Activated CD8-positive, alpha-beta memory T cell treated with anti-CD3 and anti-CD28 coated beads for 36 hours (primary cell): Measurements from ENCODE around the gene RAVER1. TPM values are rescaled to one million over a fixed set of nuclear protein-coding genes. Genes with fewer than 3 reads are reported as not detected.

Experiments used
- CTCF ChIA-PET: fragments of 350-600 bp; sonication (Branson Sonifier 250); formaldehyde crosslinking; loops from one replicate; lab custom pipeline; 2021; ENCODE audit warnings: antibody characterized with exemption; lab: Charles Lee
- POLR2A ChIA-PET: fragments of 350-600 bp; sonication (Branson Sonifier 250); formaldehyde crosslinking; loops from one replicate; lab custom pipeline; 2021; ENCODE audit warnings: antibody characterized with exemption; lab: Charles Lee
- total RNA-seq, 2 experiments: library from RNA; stranded (reverse); gene quantifications; one replicate each; pipeline ENCODE4 v1.2.3, GENCODE V29; 2021

Gene RAVER1
- total RNA-seq, 2 experiments from 2014 or later, result 100 to 102 TPM

- ChIA-PET CTCF (no interaction called here), POLR2A (no interaction called here)
These were observed 19.7 kb upstream of the RAVER1 start for GRCh38 chr19:10352764-10353671.

- CTCF ChIA-PET, result no interaction called here
- POLR2A ChIA-PET, result no interaction called here
These were observed 13.2 kb upstream of the RAVER1 start for GRCh38 chr19:10346509-10346908.

- ChIA-PET CTCF (interaction anchor here (1.2 kb wide), 1 partner anchor 86 kb away, joined by 4 read pairs; no protein-coding TSS in a partner anchor), POLR2A (no interaction called here)
These were observed 11.5 kb upstream of the RAVER1 start for GRCh38 chr19:10344780-10345179.

GRCh38 chr19:10343495-10343894 lies 10.2 kb upstream of the RAVER1 start:
- POLR2A ChIA-PET, result no interaction called here
- CTCF ChIA-PET, result interaction anchor here (0.5 kb wide), 1 partner anchor 27 kb away, joined by 4 read pairs; no protein-coding TSS in a partner anchor

- ChIA-PET CTCF (interaction anchor here (1.2 to 1.4 kb wide), 2 partner anchors 9 to 67 kb away, joined by 3 to 5 read pairs; no protein-coding TSS in a partner anchor), POLR2A (interaction anchor here (0.6 kb wide), 1 partner anchor 57 kb away, joined by 3 read pairs; no protein-coding TSS in a partner anchor)
These were observed 6.6 kb upstream of the RAVER1 start for GRCh38 chr19:10339977-10340376.

GRCh38 chr19:10339380-10339960 lies 6.1 kb upstream of the RAVER1 start, which contains the start of gene ICAM3:
TSS of gene ICAM3 (minus strand) at chr19:10339624. CDS start at chr19:10339614, 10 bp downstream.
- CTCF ChIA-PET, result interaction anchor here (1.4 kb wide), 1 partner anchor 8 kb away, joined by 5 read pairs; no protein-coding TSS in a partner anchor
- POLR2A ChIA-PET, result interaction anchor here (0.6 kb wide), 1 partner anchor 56 kb away, joined by 3 read pairs; no protein-coding TSS in a partner anchor

- POLR2A ChIA-PET, result no interaction called here
- CTCF ChIA-PET, result interaction anchor here (0.6 kb wide), 1 partner anchor 35 kb away, joined by 4 read pairs; no protein-coding TSS in a partner anchor
These were observed 5.6 kb upstream of the RAVER1 start for GRCh38 chr19:10338940-10339339.

GRCh38 chr19:10336725-10337124 lies 3.4 kb upstream of the RAVER1 start:
- POLR2A ChIA-PET, result interaction anchor here (0.6 kb wide), 1 partner anchor 254 kb away, joined by 6 read pairs; no protein-coding TSS in a partner anchor
- CTCF ChIA-PET, result interaction anchor here (0.6 to 1.6 kb wide), 3 partner anchors 66 to 167 kb away, joined by 3 to 4 read pairs (median 3); partner anchors contain the start of gene ICAM1

GRCh38 chr19:10335352-10335985 lies 2.1 kb upstream of the RAVER1 start:
- CTCF ChIA-PET, result interaction anchor here (1.6 kb wide), 1 partner anchor 64 kb away, joined by 4 read pairs; the partner anchor contains the start of gene ICAM1
- POLR2A ChIA-PET, result no interaction called here

GRCh38 chr19:10334588-10335351 lies 1.4 kb upstream of the RAVER1 start:
- POLR2A ChIA-PET, result interaction anchor here (0.6 to 2.2 kb wide), 4 partner anchors 45 to 200 kb away, joined by 3 to 17 read pairs (median 6); partner anchors contain the start of genes ICAM1 and TYK2
- CTCF ChIA-PET, result interaction anchor here (1.4 to 1.8 kb wide), 3 partner anchors 56 to 76 kb away, joined by 4 to 10 read pairs (median 5); no protein-coding TSS in a partner anchor

- ChIA-PET CTCF (interaction anchor here (0.6 to 1.8 kb wide), 7 partner anchors 55 to 243 kb away, joined by 3 to 10 read pairs (median 3); no protein-coding TSS in a partner anchor), POLR2A (interaction anchor here (0.6 to 2.2 kb wide), 7 partner anchors 13 to 199 kb away, joined by 3 to 17 read pairs (median 4); partner anchors contain the start of genes ICAM1, ICAM5 and TYK2)
These were observed 644 bp upstream of the RAVER1 start for GRCh38 chr19:10333758-10334587.

GRCh38 chr19:10332158-10332964 lies 968 bp downstream of the RAVER1 start:
- CTCF ChIA-PET, result interaction anchor here (1.4 to 2.1 kb wide), 4 partner anchors 8 to 140 kb away, joined by 3 to 10 read pairs (median 4); no protein-coding TSS in a partner anchor

GRCh38 chr19:10329555-10329954 lies 3.8 kb downstream of the RAVER1 start:
- POLR2A ChIA-PET, result no interaction called here
- CTCF ChIA-PET, result interaction anchor here (1.3 to 1.6 kb wide), 4 partner anchors 41 to 70 kb away, joined by 3 to 6 read pairs (median 4); no protein-coding TSS in a partner anchor

More at GRCh38 chr19:10332158-10332964, 968 bp downstream of the RAVER1 start:
- POLR2A ChIA-PET, result interaction anchor here (0.6 to 2.2 kb wide), 3 partner anchors 12 to 61 kb away, joined by 3 to 17 read pairs (median 7); partner anchors contain the start of gene ICAM1

GRCh38 chr19:10328558-10329429 lies 4.5 kb downstream of the RAVER1 start:
- POLR2A ChIA-PET, result interaction anchor here (0.7 kb wide), 1 partner anchor 50 kb away, joined by 3 read pairs; no protein-coding TSS in a partner anchor
- CTCF ChIA-PET, result interaction anchor here (1.3 to 1.6 kb wide), 2 partner anchors 59 to 69 kb away, joined by 4 to 6 read pairs; no protein-coding TSS in a partner anchor

GRCh38 chr19:10327793-10328192 lies 5.5 kb downstream of the RAVER1 start:
- POLR2A ChIA-PET, result interaction anchor here (0.7 kb wide), 1 partner anchor 49 kb away, joined by 3 read pairs; no protein-coding TSS in a partner anchor
- CTCF ChIA-PET, result interaction anchor here (1.4 kb wide), 1 partner anchor 61 kb away, joined by 4 read pairs; no protein-coding TSS in a partner anchor
